Heart left ventricle (tissue), 16 donors: ENCODE measurements around the gene PCDHA1. TPM values are rescaled to one million over a fixed set of nuclear protein-coding genes. Genes with fewer than 3 reads are reported as not detected.
"Not testable (repeated sequence)": the region's sequence is repeated elsewhere in the genome, so short reads cannot be mapped to it uniquely, and the experiment has no call there.

Source experiments
- ATAC-seq, 4 donors: fragments of 200-7000 bp; cut with Tn5 transposase; one replicate each; pipeline ENCODE4 v1.9.1; 2020 to 2022; ENCODE audit warnings: moderate library complexity in 4 of 4, mild to moderate bottlenecking in 3 of 4, moderate number of reproducible peaks in 1 of 4
- DNase-seq, 5 donors: peaks; one replicate each; pipeline ENCODE4 v3.0.0-alpha.2; 2020
- H3K27ac ChIP-seq, 12 donors: fragments of 200-600 bp; sonication (generic) in 4 of 12; one replicate each; pipeline versions ENCODE4 v1.5.0 to v1.8.0; 2016 to 2022; ENCODE audit warnings: mild to moderate bottlenecking in 2 of 12
- H3K27me3 ChIP-seq, 9 donors: fragments of 200-600 bp; sonication (generic) in 2 of 9; one replicate each; pipeline versions ENCODE4 v1.5.1 to v1.8.0; 2016 to 2022; ENCODE audit warnings: mild to moderate bottlenecking in 3 of 9
- H3K36me3 ChIP-seq, 9 donors: fragments of 200-600 bp; sonication (generic) in 2 of 9; one replicate each; pipeline versions ENCODE4 v1.5.0 to v1.8.0; 2018 to 2022; ENCODE audit warnings: mild to moderate bottlenecking in 2 of 9
- H3K4me1 ChIP-seq, 12 donors: fragments of 200-600 bp; sonication (generic) in 4 of 12; one replicate each; pipeline versions ENCODE4 v1.5.0 to v1.8.0; 2016 to 2022; ENCODE audit warnings: mild to moderate bottlenecking in 3 of 12
- H3K4me3 ChIP-seq, 12 donors: fragments of 200-600 bp; sonication (generic) in 4 of 12; one replicate each; pipeline versions ENCODE4 v1.5.0 to v1.8.0; 2017 to 2022; ENCODE audit warnings: mild to moderate bottlenecking in 9 of 12, moderate library complexity in 4 of 12
- H3K9me3 ChIP-seq, 12 donors: fragments of 200-600 bp; sonication (generic) in 4 of 12; one replicate each; pipeline versions ENCODE4 v1.5.0 to v1.8.0; 2016 to 2022; ENCODE audit warnings: mild to moderate bottlenecking in 1 of 12
- POLR2A ChIP-seq, 2 donors: fragments of 450-650 bp; IDR thresholded peaks; one replicate each; pipeline ENCODE4 v1.6.1; 2017; ENCODE audit warnings: antibody characterized with exemption in 2 of 2, mild to moderate bottlenecking in 2 of 2, moderate library complexity in 2 of 2
- WGBS, 4 donors: extraction: QIAGEN DNeasy Blood & Tissue Kit in 2 of 4; methylation state at CpG; one replicate each; pipeline versions ENCODE4 v1.1.5 to v1.1.7; 2013 to 2018; 5-methylcytosine and 5-hydroxymethylcytosine counted together
- intact Hi-C, 10 donors: fragments of 100-400 bp; cut with DNase I; formaldehyde crosslinking; loops; one replicate each; pipeline versions ENCODE4 v1.11.1 to v1.14.2; 2022
- polyA plus RNA-seq, 2 donors: library from polyadenylated mRNA; stranded (reverse); fragments of 200-250 nt; gene quantifications; one replicate each; pipeline ENCODE4 v1.2.3, GENCODE V29; 2013
- total RNA-seq, 9 donors: library from RNA; depleted of rRNA in 2 of 9; stranded (reverse); fragments of >200 nt in 2 of 9; fragmentation: NEBNext Ultra II Directional in 3 of 9; extraction: Animal tissue kit (Norgen Biotek cat#: 25700) in 3 of 9; gene quantifications; one replicate each; pipeline versions ENCODE4 v1.1.0 to v1.2.4, GENCODE V29; 2016 to 2023
- TF ChIP-seq, protein P1 (sequence below), 12 donors: fragments of 200-600 bp; sonication (generic) in 4 of 12; IDR thresholded peaks; one replicate each; pipeline versions ENCODE4 v1.5.0 to v1.8.0; 2018 to 2022; ENCODE audit warnings: antibody characterized with exemption in 12 of 12, mild to moderate bottlenecking in 5 of 12
- donor health status: ischemic (EF 13 %, LVEDD 7.1; RV severe dilation, severe dysfunction).
- donor health status: healthy with polysubstance abuse.
- donor health status: DM: no; HTN: yes; CAD: no.
- donor health status: DM: no; HTN: no; CAD: no.
- donor health status: ischemic (EF 25% LVEDD 6.9; RV normal size, moderate dysfunction).
- donor health status: ischemic (EF 25% LVEDD 5.7; RV mildly dilated, moderate dysfunction).
- donor health status: healthy.
- donor health status: DM: yes; HTN: yes; CAD: no.
- donor health status: ischemic (EF 35%, LVEDD 5.7; RV mildly dilated, moderate dysfunction).
- donor health status: nonischemic (EF 11% LVEDD 7.7; RV severe dilation, severe dysfunction).
- donor health status: DM: yes; HTN: yes; CAD: no.
- donor health status: PGD.
- donor health status: ischemic (EF 29% LVEDD 5.4; RV normal size, mild dysfunction).
- donor health status: nonischemic (EF 23%, LVEDD 6.1; RV moderate dilation, normal function).

Gene PCDHA1
- total and polyA plus RNA-seq, 11 donors, result 0.08 TPM; not detected in 10

DNA sequence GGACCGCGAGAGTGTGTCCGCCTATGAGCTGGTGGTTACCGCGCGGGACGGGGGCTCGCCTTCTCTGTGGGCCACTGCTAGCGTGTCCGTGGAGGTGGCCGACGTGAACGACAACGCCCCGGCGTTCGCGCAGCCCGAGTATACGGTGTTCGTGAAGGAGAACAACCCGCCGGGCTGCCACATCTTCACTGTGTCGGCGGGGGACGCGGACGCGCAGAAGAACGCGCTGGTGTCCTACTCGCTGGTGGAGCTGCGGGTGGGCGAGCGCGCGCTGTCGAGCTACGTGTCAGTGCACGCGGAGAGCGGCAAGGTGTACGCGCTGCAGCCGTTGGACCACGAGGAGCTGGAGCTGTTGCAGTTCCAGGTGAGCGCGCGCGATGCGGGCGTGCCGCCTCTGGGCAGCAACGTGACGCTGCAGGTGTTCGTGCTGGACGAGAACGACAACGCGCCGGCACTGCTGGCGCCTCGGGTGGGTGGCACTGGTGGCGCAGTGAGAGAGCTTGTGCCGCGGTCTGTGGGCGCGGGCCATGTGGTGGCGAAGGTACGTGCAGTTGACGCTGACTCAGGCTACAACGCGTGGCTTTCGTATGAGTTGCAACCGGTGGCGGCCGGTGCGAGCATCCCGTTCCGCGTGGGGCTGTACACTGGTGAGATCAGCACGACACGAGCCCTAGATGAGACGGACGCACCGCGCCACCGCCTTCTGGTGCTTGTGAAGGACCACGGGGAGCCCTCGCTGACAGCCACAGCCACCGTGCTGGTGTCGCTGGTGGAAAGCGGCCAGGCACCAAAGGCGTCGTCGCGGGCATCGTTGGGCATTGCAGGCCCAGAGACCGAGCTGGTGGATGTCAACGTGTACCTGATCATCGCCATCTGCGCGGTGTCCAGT, 49.9 kb downstream of the PCDHA1 start:
- Histone ChIP-seq H3K27ac (no peak overlapping the region), H3K27me3 (peaks cover 9 to 91% (median 24%) of the 10 kb centered on the region in 9 donors), H3K4me3 (no peak overlapping the region), H3K4me1 (no peaks in the 10 kb centered on the region), H3K36me3 (no peaks in the 10 kb centered on the region), H3K9me3 (peaks cover 0 to 31% (median 8%) of the 10 kb centered on the region in 12 donors)
- 33 to 50% (median 44%) methylated on average over 36 to 103 of the region's 103 CpGs for WGBS, 4 donors
- TF ChIP-seq POLR2A (IDR thresholded peaks at IDR 0.05), result no peak
- TF ChIP-seq, protein P1, sequence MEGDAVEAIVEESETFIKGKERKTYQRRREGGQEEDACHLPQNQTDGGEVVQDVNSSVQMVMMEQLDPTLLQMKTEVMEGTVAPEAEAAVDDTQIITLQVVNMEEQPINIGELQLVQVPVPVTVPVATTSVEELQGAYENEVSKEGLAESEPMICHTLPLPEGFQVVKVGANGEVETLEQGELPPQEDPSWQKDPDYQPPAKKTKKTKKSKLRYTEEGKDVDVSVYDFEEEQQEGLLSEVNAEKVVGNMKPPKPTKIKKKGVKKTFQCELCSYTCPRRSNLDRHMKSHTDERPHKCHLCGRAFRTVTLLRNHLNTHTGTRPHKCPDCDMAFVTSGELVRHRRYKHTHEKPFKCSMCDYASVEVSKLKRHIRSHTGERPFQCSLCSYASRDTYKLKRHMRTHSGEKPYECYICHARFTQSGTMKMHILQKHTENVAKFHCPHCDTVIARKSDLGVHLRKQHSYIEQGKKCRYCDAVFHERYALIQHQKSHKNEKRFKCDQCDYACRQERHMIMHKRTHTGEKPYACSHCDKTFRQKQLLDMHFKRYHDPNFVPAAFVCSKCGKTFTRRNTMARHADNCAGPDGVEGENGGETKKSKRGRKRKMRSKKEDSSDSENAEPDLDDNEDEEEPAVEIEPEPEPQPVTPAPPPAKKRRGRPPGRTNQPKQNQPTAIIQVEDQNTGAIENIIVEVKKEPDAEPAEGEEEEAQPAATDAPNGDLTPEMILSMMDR (IDR thresholded peaks at IDR 0.05), result no peak
- DNase-seq (peak in 2 of 5 donors; percentile 21 to 55), ATAC-seq (no peak)
- intact Hi-C loops, result loop anchor here in 2 of 10 donors (10.0 kb wide), 2 partner anchors 209 to 219 kb away; partner anchors contain the start of gene PCDHB1 (in 1 of the 2)

DNA sequence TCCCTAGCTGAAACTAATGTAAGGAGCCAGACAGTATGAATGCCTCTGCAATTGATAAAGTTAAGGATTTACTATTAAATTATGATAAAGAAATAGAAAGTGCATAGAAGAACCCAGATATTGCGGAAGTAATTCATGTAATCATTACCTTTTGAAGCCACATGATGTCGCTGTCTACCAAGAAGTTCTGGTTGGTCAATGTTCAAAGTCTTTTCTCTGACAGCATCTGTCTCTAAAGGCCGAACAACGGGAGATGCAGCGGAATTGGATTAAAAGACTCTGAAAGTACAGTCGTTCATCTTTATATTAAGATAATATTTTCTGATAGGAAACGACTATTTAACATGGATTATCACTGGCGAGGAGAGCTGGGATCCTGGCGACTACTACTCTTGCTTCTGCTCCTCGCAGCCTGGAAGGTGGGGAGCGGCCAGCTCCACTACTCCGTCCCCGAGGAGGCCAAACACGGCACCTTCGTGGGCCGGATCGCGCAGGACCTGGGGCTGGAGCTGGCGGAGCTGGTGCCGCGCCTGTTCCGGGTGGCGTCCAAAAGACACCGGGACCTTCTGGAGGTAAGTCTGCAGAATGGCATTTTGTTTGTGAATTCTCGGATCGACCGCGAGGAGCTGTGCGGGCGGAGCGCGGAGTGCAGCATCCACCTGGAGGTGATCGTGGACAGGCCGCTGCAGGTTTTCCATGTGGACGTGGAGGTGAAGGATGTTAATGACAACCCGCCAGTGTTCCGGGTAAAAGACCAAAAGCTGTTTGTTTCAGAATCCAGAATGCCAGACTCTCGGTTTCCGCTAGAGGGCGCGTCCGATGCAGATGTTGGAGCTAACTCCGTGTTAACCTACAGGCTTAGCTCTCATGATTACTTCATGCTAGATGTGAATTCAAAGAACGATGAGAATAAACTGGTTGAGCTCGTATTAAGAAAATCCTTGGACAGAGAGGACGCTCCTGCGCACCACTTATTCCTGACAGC, 55.3 kb downstream of the PCDHA1 start, which contains the start of gene PCDHA8:
PCDHA8 (plus strand) TSS at position 210 of the 985 bp plus-strand sequence; CDS start at position 345, 135 bp downstream.
- WGBS, 4 donors, result 19 to 27% (median 22%) methylated on average over 23 to 47 of the region's 47 CpGs
- no peaks in the 10 kb centered on the region for H3K4me1 ChIP-seq
- H3K36me3 ChIP-seq, result no peaks in the 10 kb centered on the region
- H3K27ac ChIP-seq, result no peak within 1 kb of the TSS
- no peak for DNase-seq
- H3K27me3 ChIP-seq, result peaks cover 0 to 79% (median 13%) of the 10 kb centered on the region in 9 donors
- H3K9me3 ChIP-seq, result peaks cover 0 to 44% (median 9%) of the 10 kb centered on the region in 12 donors
- intact Hi-C loops, result no loop called here
- TF ChIP-seq, protein P1 (IDR thresholded peaks at IDR 0.05), result peak in 5 of 12 donors; percentile 8 to 22 (median 20)
- TF ChIP-seq POLR2A (IDR thresholded peaks at IDR 0.05), result no peak
- no peak within 1 kb of the TSS for H3K4me3 ChIP-seq
- no peak for ATAC-seq

DNA sequence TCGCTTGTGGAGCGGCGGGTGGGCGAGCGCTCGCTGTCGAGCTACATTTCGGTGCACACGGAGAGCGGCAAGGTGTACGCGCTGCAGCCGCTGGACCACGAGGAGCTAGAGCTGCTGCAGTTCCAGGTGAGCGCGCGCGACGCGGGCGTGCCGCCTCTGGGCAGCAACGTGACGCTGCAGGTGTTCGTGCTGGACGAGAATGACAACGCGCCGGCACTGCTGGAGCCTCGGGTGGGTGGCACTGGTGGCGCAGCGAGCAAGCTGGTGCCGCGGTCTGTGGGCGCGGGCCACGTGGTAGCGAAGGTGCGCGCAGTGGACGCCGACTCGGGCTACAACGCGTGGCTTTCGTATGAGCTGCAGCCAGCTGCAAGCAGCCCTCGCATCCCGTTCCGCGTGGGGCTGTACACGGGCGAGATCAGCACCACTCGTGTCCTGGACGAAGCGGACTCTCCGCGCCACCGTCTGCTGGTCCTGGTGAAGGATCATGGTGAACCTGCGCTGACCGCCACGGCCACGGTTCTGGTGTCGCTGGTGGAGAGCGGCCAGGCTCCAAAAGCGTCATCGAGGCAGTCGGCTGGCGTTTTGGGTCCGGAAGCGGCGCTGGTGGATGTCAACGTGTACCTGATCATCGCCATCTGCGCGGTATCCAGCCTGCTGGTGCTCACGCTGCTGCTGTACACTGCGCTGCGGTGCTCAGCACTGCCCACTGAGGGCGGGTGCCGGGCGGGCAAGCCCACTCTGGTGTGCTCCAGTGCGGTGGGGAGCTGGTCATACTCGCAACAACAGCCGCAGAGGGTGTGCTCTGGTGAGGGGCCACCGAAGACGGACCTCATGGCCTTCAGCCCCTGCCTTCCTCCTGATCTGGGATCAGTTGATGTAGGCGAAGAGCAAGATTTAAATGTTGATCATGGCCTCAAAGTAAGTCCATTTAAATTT, 57.1 kb downstream of the PCDHA1 start:
- intact Hi-C loops, result no loop called here
- peaks cover 0 to 82% (median 15%) of the 10 kb centered on the region in 9 donors for H3K27me3 ChIP-seq
- H3K27ac ChIP-seq, result no peak overlapping the region
- no peak for ATAC-seq
- H3K4me3 ChIP-seq, result no peak overlapping the region
- 36 to 49% (median 43%) methylated on average over 12 to 87 of the region's 87 CpGs for WGBS, 4 donors
- no peaks in the 10 kb centered on the region for H3K4me1 ChIP-seq
- DNase-seq, result no peak
- no peak for TF ChIP-seq POLR2A (IDR thresholded peaks at IDR 0.05)
- TF ChIP-seq, protein P1 (IDR thresholded peaks at IDR 0.05), result no peak
- no peaks in the 10 kb centered on the region for H3K36me3 ChIP-seq
- H3K9me3 ChIP-seq, result peaks cover 0 to 44% (median 14%) of the 10 kb centered on the region in 12 donors

DNA sequence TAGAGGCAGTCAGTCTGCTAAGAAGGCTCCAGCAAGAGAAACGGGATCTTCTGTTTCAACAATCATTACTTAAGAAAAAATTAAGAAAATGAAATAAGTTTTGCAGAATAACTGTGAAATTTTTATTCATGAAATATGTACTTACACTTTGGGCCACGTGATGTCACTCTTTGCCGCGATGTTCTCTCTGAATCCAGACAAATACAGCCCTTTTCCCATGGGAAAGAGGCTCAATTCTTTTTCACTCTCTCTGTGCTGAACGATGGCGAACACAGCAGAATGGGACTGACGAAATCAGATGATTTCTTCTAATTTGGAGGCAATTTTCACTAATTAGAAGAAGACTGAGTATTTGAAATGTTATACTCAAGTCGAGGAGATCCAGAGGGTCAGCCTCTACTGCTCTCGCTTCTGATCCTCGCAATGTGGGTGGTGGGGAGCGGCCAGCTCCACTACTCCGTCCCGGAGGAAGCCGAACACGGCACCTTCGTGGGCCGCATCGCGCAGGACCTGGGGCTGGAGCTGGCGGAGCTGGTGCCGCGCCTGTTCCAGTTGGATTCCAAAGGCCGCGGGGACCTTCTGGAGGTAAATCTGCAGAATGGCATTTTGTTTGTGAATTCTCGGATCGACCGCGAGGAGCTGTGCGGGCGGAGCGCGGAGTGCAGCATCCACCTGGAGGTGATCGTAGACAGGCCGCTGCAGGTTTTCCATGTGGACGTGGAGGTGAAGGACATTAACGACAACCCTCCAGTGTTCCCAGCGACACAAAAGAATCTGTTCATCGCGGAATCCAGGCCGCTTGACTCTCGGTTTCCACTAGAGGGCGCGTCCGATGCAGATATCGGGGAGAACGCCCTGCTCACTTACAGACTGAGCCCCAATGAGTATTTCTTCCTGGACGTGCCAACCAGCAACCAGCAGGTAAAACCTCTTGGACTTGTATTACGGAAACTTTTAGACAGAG, 62.5 kb downstream of the PCDHA1 start, which contains the start of gene PCDHA9:
PCDHA9 (plus strand) TSS at position 244 of the 964 bp plus-strand sequence; CDS start at position 358, 114 bp downstream.
- DNase-seq, H3K4me1 ChIP-seq, H3K27ac ChIP-seq, H3K36me3 ChIP-seq, intact Hi-C loops, H3K4me3 ChIP-seq, ATAC-seq: not testable (repeated sequence)
- WGBS, 4 donors, result 12 to 23% (median 19%) methylated on average over 14 to 46 of the region's 48 CpGs
- Histone ChIP-seq H3K9me3 (peaks cover 0 to 29% (median 10%) of the 10 kb centered on the region in 12 donors), H3K27me3 (peaks cover 0 to 64% (median 17%) of the 10 kb centered on the region in 9 donors)
